B cell (primary cell): Measurements from ENCODE around the gene RPS15.
A peak's percentile ranks its signal among the peaks of the same experiment; 100 is the strongest.

ENCODE experiments used
- CTCF ChIP-seq: fragments of 200-600 bp; IDR thresholded peaks from one replicate; pipeline ENCODE4 v1.8.0; 2022; ENCODE audit warnings: antibody characterized with exemption, mild to moderate bottlenecking
- EZH2 ChIP-seq: IDR thresholded peaks from 2 replicates; pipeline ENCODE4 v1.6.1; 2012; ENCODE audit warnings: borderline replicate concordance, low read depth, mild to moderate bottlenecking, moderate library complexity, low read length; ENCODE audit not compliant: insufficient read depth, poor library complexity, severe bottlenecking

- TF ChIP-seq CTCF (no peak), EZH2 (peak; percentile 95)
These were observed 29.5 kb downstream of the RPS15 start for GRCh38 chr19:1467490-1468273.
